Measurements from ENCODE around the gene DPM2.

DPM2 gene

DNA sequence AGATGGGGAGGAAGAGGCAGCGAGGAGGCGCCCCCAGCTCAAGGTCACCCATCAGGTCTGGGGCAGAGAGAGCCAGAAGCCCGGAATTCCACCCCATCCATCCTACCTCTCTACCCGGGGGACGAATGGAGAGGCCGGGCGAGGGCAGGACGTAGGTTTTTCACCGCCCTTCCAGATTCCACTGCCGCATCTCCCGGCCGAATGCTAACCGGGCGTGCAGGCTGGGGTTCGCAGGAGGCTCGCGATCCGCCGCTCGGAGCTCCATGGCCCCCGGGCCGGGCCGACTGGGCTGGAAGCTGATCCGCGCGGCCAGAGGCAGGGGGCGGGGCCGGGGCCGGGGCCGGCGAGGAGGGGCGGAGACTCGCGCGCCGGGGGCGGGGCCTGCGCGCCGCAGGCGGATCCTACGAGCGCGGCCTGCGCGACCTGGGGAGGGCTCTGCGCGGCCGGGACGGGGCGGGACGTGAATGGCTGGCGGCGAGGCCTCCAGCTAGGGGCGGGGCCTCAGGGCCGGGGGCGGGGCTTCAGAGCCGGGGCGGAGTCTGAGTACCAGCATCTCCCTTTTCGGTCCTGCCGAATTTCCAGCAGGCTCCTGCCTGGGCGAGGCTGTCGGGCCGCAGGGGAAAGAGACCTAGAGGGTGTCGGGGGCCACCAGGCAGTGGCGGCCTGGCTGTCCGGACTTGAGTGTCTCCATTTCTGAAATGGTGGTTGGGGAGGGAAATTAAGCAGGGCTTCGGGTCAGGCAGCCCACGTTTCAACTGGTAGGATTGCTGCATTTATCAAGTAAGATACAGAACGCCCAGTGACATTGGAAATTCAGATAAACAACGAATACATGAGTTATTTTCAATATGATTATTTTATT is 20.7 kb downstream of the DPM2 start, which contains the start of gene ST6GALNAC4:
Gene ST6GALNAC4, minus strand, starts transcription at position 322 of the 862 bp plus-strand sequence. CDS start 622 bp downstream, outside the sequence.
- DNase-seq, result peak; percentile 89 to 97

DNA sequence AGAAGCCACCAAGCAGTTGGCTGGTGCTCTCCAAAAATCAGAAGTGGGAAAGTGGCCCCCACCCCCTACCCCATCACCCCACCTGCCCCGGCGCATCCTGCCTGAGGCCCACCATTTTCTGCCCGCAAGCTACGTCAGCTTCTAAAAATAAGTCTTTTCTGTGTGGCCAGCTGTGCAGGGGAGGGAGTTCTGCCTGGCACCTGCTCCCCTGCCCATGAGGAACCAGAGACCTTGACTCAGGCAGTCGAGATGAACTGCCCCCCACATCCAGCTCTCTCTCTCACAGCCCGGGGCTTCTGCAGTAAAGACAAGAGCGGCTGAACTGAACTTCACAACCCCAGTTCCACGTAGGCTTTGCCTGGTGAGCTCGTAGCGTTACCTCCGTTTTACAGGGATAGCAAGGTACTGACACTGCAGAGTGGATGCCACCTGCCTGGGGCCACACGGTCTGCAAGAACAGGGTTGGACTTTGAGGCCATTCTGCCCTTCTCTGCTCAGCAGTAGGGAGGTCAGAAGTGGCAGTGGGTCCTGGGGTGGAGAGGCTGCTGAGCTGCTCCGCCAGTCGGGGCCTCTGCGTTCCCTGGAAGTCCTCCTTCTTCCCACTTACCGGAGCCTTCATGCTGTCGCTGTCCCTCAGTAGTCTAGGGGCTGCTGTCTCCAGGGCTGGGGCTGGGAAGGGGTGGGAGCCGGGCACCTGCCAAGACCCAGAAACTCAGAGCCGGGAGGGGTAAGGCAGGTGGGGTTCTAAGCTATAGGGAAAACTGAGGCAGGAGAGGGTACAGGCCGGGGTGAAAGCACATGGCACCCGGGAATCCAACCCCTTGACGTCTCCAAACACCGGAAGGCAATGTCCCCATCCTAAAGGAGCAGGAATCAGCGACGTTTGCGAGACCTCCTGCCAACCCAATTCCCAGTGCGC is 21.6 kb downstream of the DPM2 start:
- DNase-seq, result no peak

DNA sequence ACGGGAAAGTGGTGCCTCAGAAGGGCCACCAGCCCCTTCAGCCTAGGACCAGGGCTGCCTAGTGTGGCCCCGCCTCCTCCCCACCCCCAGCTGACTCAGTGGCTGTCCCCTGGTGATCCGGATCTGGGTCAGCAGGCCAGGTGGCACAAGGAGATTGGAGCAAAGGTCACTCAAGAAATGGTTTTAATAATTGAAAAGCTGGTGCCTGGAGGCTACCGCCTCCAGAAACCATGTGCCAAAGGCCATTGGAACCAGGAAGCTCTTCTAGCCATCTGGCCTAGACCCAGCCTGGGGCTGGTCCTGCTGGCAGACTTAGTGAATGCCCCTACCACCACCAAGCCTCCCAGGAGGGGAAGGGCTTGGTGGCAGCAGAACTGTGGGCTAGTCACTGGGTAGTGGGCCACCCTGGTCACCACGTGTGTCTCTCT is 22.3 kb downstream of the DPM2 start:
- no peak for DNase-seq

DNA sequence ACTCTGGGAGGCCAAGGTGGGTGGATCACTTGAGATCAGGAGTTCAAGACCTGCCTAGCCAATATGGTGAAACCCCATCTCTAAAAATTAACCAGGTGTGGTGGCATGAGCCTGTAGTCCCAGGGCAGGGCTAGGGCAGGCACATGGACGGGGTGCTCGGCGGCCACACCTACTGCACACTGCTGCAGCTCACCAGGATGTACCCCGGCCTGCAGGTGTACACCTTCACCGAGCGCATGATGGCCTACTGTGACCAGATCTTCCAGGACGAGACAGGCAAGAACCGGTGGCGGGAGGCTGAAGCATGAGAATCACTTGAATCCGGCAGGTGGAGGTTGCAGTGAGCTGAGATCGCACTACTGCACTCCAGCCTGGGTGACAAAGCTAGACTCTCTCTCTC is 24.0 kb downstream of the DPM2 start:
- no peak for DNase-seq

DNA sequence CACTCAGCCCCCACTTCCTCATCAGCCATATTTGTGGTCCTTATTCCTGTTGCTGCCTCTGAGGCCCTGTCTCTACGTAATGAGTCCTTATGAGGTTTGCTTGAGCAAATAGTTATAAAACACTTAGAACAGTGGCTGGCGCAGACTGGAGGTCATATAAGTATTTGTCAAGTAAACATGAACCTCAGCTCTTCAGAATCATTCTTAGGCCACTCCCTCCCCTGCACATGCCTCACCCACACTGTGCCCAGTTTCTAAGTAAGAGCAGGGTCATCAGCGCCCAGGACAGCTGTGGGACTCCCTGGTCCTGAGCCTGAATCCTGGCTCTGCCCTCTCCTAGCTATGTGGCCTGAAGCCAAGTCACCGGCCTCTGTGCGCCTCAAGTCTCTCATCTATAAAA is 24.8 kb downstream of the DPM2 start:
- DNase-seq, result no peak

DNA sequence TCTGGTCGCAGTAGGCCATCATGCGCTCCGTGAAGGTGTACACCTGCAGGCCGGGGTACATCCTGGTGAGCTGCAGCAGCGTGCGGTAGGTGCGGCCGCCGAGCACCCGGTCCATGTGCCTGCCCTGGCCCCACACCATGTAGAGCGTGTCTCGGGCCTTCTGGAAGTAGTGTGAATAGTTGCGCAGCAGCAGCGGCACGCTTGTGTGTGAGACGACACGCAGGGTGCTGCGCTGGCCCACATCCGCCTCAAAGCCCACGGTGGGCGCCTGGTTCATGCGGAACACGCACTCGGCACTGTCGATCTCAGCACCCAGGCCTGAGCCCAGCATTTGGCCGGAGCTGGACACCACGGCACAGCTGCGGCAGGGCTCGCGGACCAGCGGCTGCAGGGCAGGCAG is 25.4 kb downstream of the DPM2 start:
- no peak for DNase-seq

DNA sequence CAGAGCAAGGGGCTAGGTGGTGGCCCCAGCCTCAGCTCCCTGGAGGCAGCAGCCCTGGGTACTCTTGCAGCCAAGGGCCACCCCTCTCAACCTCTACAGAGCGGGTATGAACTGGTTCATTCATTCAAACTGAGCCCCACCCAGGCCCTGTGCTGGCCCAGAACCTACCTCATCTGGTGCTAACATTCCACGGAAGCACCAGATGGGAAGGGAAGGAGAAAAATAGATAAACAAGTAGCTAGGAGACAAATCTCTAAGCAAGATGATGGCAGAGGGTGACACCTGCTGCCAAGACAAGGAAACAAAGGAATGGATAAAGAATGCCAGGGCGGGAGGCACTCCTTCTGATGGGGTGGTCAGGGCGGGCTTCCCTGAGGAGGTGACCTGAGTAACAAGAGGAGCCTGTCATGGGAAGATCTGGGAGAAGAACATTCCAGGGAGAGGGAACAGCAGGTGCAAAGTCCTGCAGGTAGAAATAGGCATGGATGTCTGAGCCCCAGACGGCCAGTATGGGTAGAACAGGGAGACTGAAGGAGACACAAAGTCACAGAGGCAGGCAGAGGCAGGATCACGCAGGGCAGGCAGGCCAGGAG is 26.9 kb downstream of the DPM2 start:
- DNase-seq, result no peak

DNA sequence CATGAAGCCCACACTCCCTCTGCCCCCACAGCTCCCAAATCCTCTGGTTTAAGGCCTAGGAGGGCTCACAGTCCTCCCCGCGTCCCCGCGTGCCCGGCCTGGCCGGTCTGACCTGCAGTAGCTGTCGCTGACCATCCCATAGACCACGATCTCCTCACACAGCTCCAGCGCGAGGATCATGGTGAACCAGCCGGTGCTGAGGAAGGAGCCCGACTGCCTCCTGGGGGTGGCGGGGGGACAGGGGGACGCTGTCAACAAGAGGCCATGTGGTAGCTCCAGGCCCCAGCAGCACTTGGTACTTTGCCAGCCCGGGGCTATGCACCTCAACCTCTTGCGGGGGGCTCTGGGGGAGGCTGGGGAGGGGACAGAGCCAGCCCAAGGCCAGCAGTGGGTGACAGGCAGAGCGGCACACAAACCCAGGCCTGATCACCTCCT is 27.8 kb downstream of the DPM2 start:
- DNase-seq, result no peak

DNA sequence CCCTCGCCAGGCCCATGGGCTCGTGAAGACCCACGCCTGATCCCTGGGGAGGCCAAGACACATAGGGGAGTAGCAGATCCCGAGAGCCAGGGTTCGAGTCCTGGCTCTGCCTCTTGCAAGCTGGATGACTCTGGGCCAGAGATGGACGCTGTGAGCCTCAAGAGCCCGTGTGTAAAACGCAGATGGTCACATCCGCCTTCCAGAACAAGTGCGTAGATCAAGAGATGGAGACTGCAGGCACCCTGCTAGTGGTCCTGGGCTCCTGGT is 29.1 kb downstream of the DPM2 start:
- DNase-seq, result no peak

DNA sequence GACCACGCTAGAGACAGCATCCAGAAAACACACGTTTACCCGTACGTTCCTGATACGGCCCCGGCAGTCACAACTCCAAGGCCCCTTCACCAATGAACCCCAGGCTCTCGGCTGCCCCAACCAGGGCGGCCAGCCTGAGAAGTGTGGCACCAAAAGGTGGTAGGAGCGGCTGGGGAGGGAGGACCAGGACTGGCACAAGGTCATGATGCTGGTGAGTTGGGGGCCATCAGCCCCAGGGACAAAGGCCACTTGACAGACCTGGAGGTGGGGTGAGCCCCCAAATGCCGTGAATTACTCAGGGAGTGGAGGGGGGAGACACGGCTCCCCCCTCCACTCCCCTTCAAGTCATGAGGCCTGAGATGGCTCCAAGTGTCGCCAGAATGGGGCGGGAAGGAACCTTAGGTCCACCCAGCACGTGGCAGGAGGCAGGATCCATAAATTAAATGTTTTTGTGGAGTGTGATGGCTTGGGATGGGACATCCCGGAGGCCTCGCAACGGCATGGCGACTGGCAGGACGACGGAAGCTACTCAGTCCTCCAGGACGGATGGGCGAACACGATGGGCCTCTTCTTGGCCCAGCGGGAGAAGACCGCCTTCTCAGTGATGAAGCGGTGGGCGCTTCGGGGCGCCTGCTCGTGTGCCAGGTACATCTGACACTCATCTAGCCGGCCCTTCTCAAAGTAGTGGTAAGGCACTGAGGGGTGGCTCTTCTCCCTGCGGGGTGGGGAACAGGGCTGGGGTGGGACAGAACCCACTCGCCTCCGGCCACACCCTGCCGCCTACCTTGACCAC is 29.6 kb downstream of the DPM2 start:
- DNase-seq, result no peak

DNA sequence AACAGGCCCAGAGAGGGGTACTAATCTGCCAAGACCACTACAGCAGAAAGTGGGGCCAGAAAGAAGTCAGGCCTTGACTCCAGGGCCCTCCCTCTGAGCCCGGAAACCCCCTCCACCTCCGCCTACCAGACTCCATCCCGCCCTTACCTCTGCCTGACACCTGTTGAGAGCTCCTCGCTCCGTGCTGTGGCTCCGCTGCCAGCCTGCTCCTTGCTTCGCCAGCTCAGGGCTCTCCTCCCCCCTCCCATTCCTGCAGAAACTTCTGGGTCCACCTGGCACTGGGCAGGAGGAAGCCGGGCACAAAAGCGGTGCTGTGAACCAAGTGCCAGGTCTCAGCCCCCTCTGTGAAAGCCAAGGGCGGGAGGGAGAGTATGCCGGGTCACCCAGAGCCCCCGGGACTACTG is 31.9 kb downstream of the DPM2 start:
- DNase-seq, result no peak

DNA sequence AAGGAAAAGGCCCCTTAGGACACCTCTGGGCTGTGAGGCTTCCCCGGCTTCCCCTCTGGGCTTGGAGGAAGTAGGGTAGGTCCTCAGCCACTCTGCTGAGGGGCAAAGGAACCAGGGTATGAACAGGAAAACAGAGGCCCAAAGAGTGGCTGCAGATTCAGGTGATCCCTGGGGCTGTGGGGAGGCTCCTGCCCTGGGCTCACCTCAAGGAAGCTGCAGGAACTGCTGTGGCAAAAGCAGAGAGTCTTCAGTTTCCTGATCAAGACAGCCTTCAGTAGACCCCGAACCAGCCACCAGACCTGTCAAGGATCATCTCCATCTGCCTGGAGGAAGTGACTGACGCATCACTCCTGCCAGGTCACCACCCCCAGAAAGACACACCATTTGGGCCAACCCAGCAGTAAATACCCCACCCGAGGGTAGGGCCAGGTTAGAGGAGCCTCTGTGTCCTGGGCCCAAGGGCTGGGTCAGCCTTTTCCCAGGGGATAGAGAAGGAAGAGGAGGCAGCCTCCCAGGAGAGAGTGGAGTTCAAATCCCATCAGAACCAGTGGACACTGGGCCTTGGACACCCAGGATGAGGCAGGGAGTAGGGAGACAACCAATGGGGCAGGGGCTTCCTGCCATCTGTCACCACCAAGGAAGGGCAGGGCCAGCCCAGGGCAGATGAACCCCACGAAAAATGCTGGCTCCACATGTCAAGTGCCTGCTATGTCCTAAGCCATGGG is 32.5 kb downstream of the DPM2 start:
- DNase-seq, result no peak

DNA sequence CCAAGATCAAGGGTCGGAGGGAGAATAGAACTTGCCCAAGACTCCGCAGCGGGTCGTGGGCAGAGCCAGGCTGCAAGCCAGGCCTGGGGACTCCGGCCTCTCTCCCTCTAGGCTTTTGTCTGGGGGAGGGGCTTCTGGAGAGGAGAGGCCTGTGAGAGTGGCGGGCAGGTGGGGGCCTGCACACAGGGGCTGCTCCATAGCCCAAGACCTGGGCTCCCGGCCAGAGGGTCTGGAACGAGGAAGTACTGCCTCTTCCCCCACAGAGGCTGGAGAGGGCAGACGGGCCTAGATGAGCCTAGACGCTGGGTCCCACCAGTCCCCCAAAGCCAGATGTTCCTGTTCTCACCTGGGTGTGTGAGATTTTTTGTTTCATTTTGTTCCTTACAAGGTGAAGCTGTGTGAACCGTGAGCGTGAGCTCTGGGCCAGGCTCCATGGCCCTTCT is 33.1 kb downstream of the DPM2 start:
- no peak for DNase-seq

DNA sequence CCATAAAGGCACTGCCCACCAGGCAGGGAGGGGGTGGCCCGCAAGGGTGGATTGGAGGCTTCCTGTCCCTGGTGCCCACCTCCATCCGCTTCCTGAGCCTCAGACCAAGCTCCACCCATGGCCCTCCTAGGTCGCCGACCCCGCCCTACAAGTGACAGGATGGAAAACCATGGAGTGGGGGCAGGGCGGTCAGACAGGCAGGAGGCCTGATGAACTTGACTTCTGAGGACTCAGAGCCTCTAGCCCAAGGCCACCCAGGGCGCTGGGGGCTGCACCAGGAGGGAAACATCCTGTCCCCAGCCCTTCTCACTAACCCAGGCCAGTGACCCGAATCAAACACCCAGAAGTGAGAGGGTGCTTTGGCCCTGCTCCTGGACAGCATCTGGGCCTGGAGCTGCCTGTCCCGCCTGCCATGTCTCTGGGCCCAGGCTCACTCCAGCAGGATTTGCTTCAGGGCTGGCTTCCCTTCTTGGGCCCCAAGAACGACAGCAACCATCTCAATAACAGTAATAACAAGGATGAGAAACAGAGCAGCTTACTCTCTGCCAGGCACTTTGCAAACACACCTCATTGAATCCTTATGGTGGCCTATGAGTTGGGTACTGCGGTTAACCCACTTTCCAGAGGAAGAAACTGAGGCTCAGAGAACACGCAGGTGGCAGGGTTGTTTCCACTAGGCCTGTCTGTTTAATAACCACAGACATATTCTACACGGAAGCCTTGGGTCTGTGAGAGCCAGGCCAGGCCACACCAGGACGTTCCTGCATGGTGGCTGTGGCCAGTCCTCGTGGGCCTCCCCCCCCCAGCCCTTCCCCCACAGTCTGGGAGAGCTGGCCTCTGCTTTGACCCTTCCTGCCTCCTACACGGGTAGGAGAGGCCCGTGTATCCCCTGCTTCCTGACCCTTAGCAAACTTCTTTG is 33.8 kb downstream of the DPM2 start:
- DNase-seq, result no peak

DNA sequence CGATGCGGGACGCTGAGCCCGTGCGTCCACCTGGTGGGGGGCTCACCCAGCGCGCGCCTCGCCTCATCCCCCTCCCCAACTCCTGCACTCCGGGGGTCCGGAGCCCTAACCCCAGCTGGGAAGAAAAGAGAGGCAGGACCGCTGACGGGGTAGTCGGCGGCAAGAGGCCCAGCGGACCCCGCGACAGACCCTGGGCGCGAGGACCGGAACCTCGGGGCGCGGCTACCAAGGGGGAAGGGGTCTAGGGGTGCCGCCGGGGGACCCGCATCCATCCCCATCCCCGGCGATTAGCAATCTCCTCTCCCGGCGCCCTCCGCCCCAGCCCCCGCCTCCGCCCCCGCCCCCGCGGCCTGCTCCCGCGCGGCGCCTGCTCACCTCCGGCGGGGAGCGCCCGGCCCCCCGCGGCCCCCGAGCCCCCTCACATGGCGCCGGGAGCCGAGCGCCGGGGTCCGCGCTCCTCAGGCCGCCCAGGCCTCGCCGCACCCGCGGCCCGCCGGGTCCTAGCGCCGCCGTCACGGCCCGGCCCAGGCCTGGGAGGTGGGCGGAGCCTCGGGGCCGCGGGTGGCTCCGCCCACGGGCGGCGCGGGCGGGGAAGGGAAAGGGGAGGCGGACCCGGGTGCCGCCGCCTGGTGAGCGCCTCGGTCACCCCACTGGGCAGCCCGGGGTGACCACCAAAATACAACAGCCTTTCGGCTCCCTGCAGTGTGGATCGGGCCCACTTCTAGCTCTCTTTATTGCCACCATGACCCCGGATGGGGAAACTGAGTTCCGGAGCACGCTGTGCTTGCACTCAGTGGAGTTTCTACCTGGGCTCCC is 38.3 kb downstream of the DPM2 start, which contains the start of gene ST6GALNAC6:
Gene ST6GALNAC6, minus strand, starts transcription at position 476 of the 816 bp plus-strand sequence. CDS start 1,622 bp downstream, outside the sequence.
- peak; percentile 66 to 84 for DNase-seq

DNA sequence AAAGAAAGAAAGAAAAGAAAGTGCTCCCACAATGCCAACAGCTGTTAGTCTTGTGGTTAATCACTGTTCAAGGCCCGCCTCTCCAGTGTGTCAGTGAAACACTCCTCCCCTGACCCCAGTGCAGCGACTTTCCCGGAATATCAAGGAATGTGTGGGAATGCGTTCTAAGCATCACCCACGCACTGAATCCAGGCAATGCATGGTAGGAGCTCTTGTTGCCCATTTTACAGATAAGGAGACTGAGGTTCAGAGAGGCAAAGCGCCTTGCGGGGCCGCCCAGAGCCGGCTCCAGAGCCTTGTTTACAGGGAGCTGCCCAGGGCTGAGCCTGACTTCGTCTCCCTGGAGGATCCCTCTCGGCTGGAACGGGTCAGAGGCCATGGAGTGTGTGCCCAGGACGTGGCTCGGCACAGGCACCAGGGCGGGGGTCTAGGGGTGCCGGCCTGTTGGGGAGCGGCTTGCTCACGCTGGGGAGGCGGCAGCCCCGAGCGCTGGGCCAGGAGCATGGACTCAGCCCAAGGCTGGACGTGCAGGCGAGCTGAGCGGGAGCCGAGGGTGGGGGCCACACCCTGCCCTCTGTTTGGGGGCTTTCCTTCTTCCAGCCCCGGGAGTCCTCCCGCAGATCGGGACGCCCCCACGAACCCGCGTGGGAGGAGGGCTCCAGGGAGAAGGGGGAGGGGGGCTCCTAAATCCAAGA is 39.1 kb downstream of the DPM2 start:
- peak in 1 of 2 donors; percentile 64 for DNase-seq

DNA sequence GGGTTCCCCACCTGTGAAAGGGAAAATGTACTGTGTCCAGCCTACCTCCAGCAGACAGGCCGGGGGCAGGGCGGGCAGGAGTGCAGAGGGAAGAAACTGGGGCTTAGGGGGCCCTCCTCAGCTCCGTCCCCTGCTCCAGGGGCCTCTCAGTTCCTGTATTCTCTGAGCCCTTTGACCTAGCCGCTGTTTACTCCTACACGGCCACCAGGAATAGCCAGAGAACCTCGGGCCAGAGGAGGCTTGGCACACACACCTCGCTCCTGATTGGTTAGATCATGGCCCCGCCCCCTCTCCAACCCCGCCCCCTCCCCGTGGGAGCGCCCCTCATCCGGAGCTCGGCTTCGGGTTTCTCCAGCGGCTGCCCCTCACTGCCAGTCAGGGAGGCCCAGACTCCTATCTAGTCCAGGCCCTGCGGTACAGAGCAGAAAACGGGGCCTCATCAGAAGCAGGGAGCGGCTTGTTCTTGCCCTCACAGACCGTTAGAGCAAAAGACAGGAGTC is 40.4 kb downstream of the DPM2 start:
- DNase-seq, result peak; percentile 73 to 88

DNA sequence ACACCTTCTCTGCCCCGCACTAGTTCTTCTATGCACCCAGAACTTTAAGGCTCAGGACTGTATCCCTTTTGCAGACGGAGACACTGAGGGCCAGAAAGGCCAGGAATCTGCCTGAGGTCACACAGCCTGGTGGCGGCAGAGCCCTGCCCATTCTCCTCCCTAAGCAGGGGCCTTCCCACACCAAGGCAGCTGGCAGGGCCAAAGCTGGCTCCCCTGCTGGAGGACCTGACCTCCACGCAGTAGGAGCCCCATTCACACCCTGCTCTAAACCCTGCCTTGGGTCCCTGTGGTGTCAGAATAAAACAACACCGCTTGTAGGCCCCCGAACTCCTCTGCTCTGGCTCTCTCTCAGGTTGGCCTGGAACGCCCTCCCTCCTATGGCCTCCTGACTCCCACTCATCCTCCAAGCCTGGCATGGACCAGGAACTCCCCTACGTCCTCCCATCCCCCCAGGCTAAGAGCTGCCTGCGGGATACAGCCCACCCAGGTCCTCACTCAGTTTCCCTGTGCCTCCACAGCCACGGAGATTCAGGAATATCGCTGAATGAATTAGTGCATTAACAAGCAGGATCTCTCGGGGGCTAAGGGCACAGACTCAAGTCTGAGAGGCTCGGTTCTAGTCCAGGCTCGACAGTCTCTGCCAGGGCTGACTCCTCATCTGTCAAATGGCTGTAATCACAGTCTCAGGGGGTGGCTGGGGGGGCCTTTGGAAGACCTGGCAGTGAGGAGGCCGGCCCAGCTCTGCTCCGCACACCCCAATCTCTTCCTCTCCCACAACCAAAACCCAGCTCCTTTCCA is 41.1 kb downstream of the DPM2 start:
- DNase-seq, result no peak

Data from inflammatory macrophage treated with lipopolysaccharide for 1 hour (primary cell).